PC-3 (cell line): Measurements from ENCODE around the gene SPDYE3.
"Not testable (repeated sequence)": the region's sequence is repeated elsewhere in the genome, so short reads cannot be mapped to it uniquely, and the experiment has no call there.

Source experiments
- CTCF ChIP-seq: fragments of 300-600 bp; sonication (generic); conservative IDR thresholded peaks from 2 replicates; pipeline ENCODE4 v1.5.1; 2017; ENCODE audit warnings: antibody characterized with exemption, low read depth, mild to moderate bottlenecking, low read length
- EZH2 ChIP-seq: fragments of 300-600 bp; sonication (generic); IDR thresholded peaks from one replicate; pipeline ENCODE4 v1.6.1; 2017; ENCODE audit warnings: antibody characterized with exemption, mild to moderate bottlenecking, low read length; ENCODE audit not compliant: unreplicated experiment
- EZH2phosphoT487 ChIP-seq: fragments of 300-600 bp; sonication (generic); IDR thresholded peaks from 2 replicates; pipeline ENCODE4 v1.6.1; 2018; ENCODE audit warnings: mild to moderate bottlenecking, antibody characterized with exemption, low read length, borderline replicate concordance

GRCh38 chr7:100265851-100266250 is 41.7 kb upstream of the SPDYE3 start:
- not testable (repeated sequence) for TF ChIP-seq CTCF, EZH2, EZH2phosphoT487
